ENCODE data around the gene CAAP1. TPM values are rescaled to one million over a fixed set of nuclear protein-coding genes. Genes with fewer than 3 reads are reported as not detected.

Gene CAAP1
- 10 to 100 TPM; 22.2 to 34.5 (median 23.7) TPM for total RNA-seq
- long read RNA-seq, donor 1, transcript CAAP1-201 (6 exons, 2,791 nt): major isoform, 24 of 34 reads
- long read RNA-seq, donor 1, partial matches to known transcripts: 0 of 34 reads
- long read RNA-seq, donor 1, other reads (novel, unspliced or antisense): 6 of 34 reads
- long read RNA-seq, donor 2, partial matches to known transcripts: 10 of 18 reads
- long read RNA-seq, donor 2, other reads (novel, unspliced or antisense): 1 of 18 reads

- peak within 1 kb of the TSS; percentile 66 for H3K4me3 ChIP-seq
- no peak for TF ChIP-seq CTCF (IDR thresholded peaks at IDR 0.05)
- peak; percentile 95 to 97 (median 96) for DNase-seq
- peaks cover 8% of the 10 kb centered on the region for H3K9me3 ChIP-seq
- H3K36me3 ChIP-seq (ENCODE audit: low read depth): no peaks in the 10 kb centered on the region
- H3K4me1 ChIP-seq (ENCODE audit: low read depth): peaks cover 13% of the 10 kb centered on the region
- peak; percentile 96 for ATAC-seq
- intact Hi-C loops (cut with DNase I, micrococcal nuclease): loop anchor here in 1 of 2 donors (5.0 kb wide), 1 partner anchor 55 kb away; the partner anchor contains the start of gene PLAA
Measured at GRCh38 chr9:26892251-26893029, at the start of gene CAAP1. CAAP1 (minus strand) TSS chr9:26892802; CDS start chr9:26892715, 87 bp downstream.

GRCh38 chr9:26940779-26941178, 48.2 kb upstream of the CAAP1 start:
- H3K4me3 ChIP-seq: no peak overlapping the region
- ATAC-seq: no peak
- H3K4me1 ChIP-seq (ENCODE audit: low read depth): peaks cover 16% of the 10 kb centered on the region
- no peaks in the 10 kb centered on the region for H3K36me3 ChIP-seq (ENCODE audit: low read depth)
- intact Hi-C loops (cut with DNase I, micrococcal nuclease): no loop called here
- no peak for DNase-seq
- peaks cover 10% of the 10 kb centered on the region for H3K9me3 ChIP-seq
- no peak for TF ChIP-seq CTCF (IDR thresholded peaks at IDR 0.05)

- H3K36me3 ChIP-seq (ENCODE audit: low read depth): no peaks in the 10 kb centered on the region
- DNase-seq: no peak
- no peak for ATAC-seq
- peaks cover 10% of the 10 kb centered on the region for H3K9me3 ChIP-seq
- H3K4me3 ChIP-seq: no peak overlapping the region
- peaks cover 9% of the 10 kb centered on the region for H3K4me1 ChIP-seq (ENCODE audit: low read depth)
- TF ChIP-seq CTCF (IDR thresholded peaks at IDR 0.05): no peak
- intact Hi-C loops (cut with DNase I, micrococcal nuclease): no loop called here
Measured at GRCh38 chr9:26939955-26940711, 47.5 kb upstream of the CAAP1 start.

- DNase-seq: no peak
- intact Hi-C loops (cut with DNase I, micrococcal nuclease): no loop called here
- no peak for TF ChIP-seq CTCF (IDR thresholded peaks at IDR 0.05)
- Histone ChIP-seq H3K9me3 (peaks cover 10% of the 10 kb centered on the region), H3K4me3 (no peak overlapping the region), H3K4me1 (ENCODE audit: low read depth) (no peaks in the 10 kb centered on the region), H3K36me3 (ENCODE audit: low read depth) (no peaks in the 10 kb centered on the region)
- no peak for ATAC-seq
Measured at GRCh38 chr9:26937816-26938371, 45.3 kb upstream of the CAAP1 start.

GRCh38 chr9:26935847-26936246, 43.2 kb upstream of the CAAP1 start:
- H3K4me3 ChIP-seq: no peak overlapping the region
- ATAC-seq (no peak), DNase-seq (no peak)
- H3K9me3 ChIP-seq: peaks cover 10% of the 10 kb centered on the region
- intact Hi-C loops (cut with DNase I, micrococcal nuclease): no loop called here
- TF ChIP-seq CTCF (IDR thresholded peaks at IDR 0.05): no peak
- no peaks in the 10 kb centered on the region for H3K36me3 ChIP-seq (ENCODE audit: low read depth)
- H3K4me1 ChIP-seq (ENCODE audit: low read depth): no peaks in the 10 kb centered on the region
